GM19468 (cell line): Measurements from ENCODE around the gene TMEM52.
"Not testable (repeated sequence)": the region's sequence is repeated elsewhere in the genome, so short reads cannot be mapped to it uniquely, and the experiment has no call there.

Experiments used
- ATAC-seq: cut with Tn5 transposase; IDR thresholded peaks from one replicate; pipeline ENCODE4 v1.9.1; 2021; ENCODE audit warnings: mild to moderate bottlenecking, moderate library complexity, moderate number of reproducible peaks; ENCODE audit not compliant: unreplicated experiment; ENCODE audit errors: extremely low read depth

TMEM52 gene

GRCh38 chr1:1947493-1947892 is 28.4 kb upstream of the TMEM52 start:
- ATAC-seq, result no peak

GRCh38 chr1:1946540-1946939 is 27.5 kb upstream of the TMEM52 start:
- no peak for ATAC-seq

GRCh38 chr1:1945782-1946393 is 26.8 kb upstream of the TMEM52 start:
- ATAC-seq, result no peak

- ATAC-seq, result no peak
Observed at GRCh38 chr1:1943834-1944570, 24.9 kb upstream of the TMEM52 start.

GRCh38 chr1:1942753-1943656 is 23.9 kb upstream of the TMEM52 start:
- ATAC-seq, result no peak

GRCh38 chr1:1941868-1942752 is 23.0 kb upstream of the TMEM52 start:
- no peak for ATAC-seq

- no peak for ATAC-seq
Observed at GRCh38 chr1:1941211-1941841, 22.2 kb upstream of the TMEM52 start.

GRCh38 chr1:1940123-1940425 is 21.0 kb upstream of the TMEM52 start:
- ATAC-seq, result no peak

- ATAC-seq, result no peak
Observed at GRCh38 chr1:1939296-1940122, 20.4 kb upstream of the TMEM52 start.

GRCh38 chr1:1938613-1939295 is 19.7 kb upstream of the TMEM52 start:
- ATAC-seq, result no peak

GRCh38 chr1:1938276-1938573 is 19.1 kb upstream of the TMEM52 start:
- no peak for ATAC-seq

GRCh38 chr1:1937549-1938275 is 18.6 kb upstream of the TMEM52 start:
- ATAC-seq, result no peak

- no peak for ATAC-seq
Observed at GRCh38 chr1:1937061-1937460, 18.0 kb upstream of the TMEM52 start.

GRCh38 chr1:1934848-1935247 is 15.8 kb upstream of the TMEM52 start:
- ATAC-seq, result not testable (repeated sequence)

GRCh38 chr1:1929639-1930545 is 10.8 kb upstream of the TMEM52 start:
- no peak for ATAC-seq

- no peak for ATAC-seq
Observed at GRCh38 chr1:1929102-1929638, 10.1 kb upstream of the TMEM52 start.
